Ascending aorta (tissue), 2 donors: Measurements from ENCODE around the gene SLC24A3. TPM values are rescaled to one million over a fixed set of nuclear protein-coding genes. Genes with fewer than 3 reads are reported as not detected.

ENCODE experiments used
- DNase-seq, 2 donors: peaks; one replicate each; pipeline ENCODE4 v3.0.0-alpha.2; 2019; ENCODE audit warnings: low spot score in 2 of 2
- H3K27ac ChIP-seq, 2 donors: fragments of 200-600 bp; sonication (generic); one replicate each; pipeline ENCODE4 v1.5.1; 2016 to 2017; ENCODE audit warnings: mild to moderate bottlenecking in 1 of 2
- H3K27me3 ChIP-seq: fragments of 200-600 bp; sonication (generic); one replicate; pipeline ENCODE4 v1.5.1; 2017
- H3K36me3 ChIP-seq, 2 donors: fragments of 200-600 bp; sonication (generic); one replicate each; pipeline ENCODE4 v1.5.1; 2016
- H3K4me1 ChIP-seq, 2 donors: fragments of 200-600 bp; sonication (generic); one replicate each; pipeline ENCODE4 v1.5.1; 2016 to 2017; ENCODE audit warnings: mild to moderate bottlenecking in 1 of 2
- H3K4me3 ChIP-seq, 2 donors: fragments of 200-600 bp; sonication (generic); one replicate each; pipeline ENCODE4 v1.5.1; 2016 to 2017; ENCODE audit warnings: mild to moderate bottlenecking in 1 of 2
- H3K9me3 ChIP-seq, 2 donors: fragments of 200-600 bp; sonication (generic); one replicate each; pipeline ENCODE4 v1.5.1; 2016
- CTCF ChIP-seq, 3 experiments: fragments of 200-600 bp in 2 of 3; fragments of 450-650 bp in 1 of 3; sonication (generic) in 2 of 3; IDR thresholded peaks; one replicate each; pipeline ENCODE4 v1.5.1; 2016 to 2019; ENCODE audit warnings: antibody characterized with exemption in 3 of 3, mild to moderate bottlenecking in 1 of 3, moderate library complexity in 1 of 3
- intact Hi-C: fragments of 100-400 bp; cut with DNase I; formaldehyde crosslinking; loops from one replicate; pipeline ENCODE4 v1.15.1; 2023
- total RNA-seq: library from RNA; depleted of rRNA; stranded (reverse); fragments of >200 nt; gene quantifications from one replicate; pipeline ENCODE4 v1.1.0, GENCODE V29; 2016

Gene SLC24A3
- total RNA-seq, 1 donor from 2014 or later: 12.9 TPM

- H3K4me1 ChIP-seq: peaks cover 24 to 70% of the 10 kb centered on the region in 2 donors
- TF ChIP-seq CTCF (IDR thresholded peaks at IDR 0.05): peak in 1 of 3 experiments; percentile 17
- H3K9me3 ChIP-seq: no peaks in the 10 kb centered on the region
- no peak overlapping the region for H3K4me3 ChIP-seq
- intact Hi-C loops: loop anchor here (10.0 kb wide), 1 partner anchor 989 kb away; the partner anchor contains the start of gene SEC23B
- H3K36me3 ChIP-seq: no peaks in the 10 kb centered on the region
- H3K27ac ChIP-seq: peak overlapping the region; percentile 82 to 84
- DNase-seq: peak in 1 of 2 donors; percentile 68
- H3K27me3 ChIP-seq: no peaks in the 10 kb centered on the region
Measured at GRCh38 chr20:19493794-19494495, 281.5 kb downstream of the SLC24A3 start.

- intact Hi-C loops: loop anchor here (2.0 to 10.0 kb wide), 3 partner anchors 56 to 991 kb away; partner anchors contain the start of genes SEC23B and SLC24A3
- H3K4me1 ChIP-seq: peaks cover 24 to 61% of the 10 kb centered on the region in 2 donors
- no peak for DNase-seq
- no peaks in the 10 kb centered on the region for H3K9me3 ChIP-seq
- no peak for TF ChIP-seq CTCF (IDR thresholded peaks at IDR 0.05)
- no peak overlapping the region for H3K4me3 ChIP-seq
- H3K27ac ChIP-seq: peak overlapping the region; percentile 82 to 84
- H3K36me3 ChIP-seq: no peaks in the 10 kb centered on the region
- no peaks in the 10 kb centered on the region for H3K27me3 ChIP-seq
Measured at GRCh38 chr20:19495905-19496703, 283.7 kb downstream of the SLC24A3 start.

- Histone ChIP-seq H3K4me3 (no peak overlapping the region), H3K4me1 (peaks cover 24 to 56% of the 10 kb centered on the region in 2 donors), H3K9me3 (no peaks in the 10 kb centered on the region), H3K36me3 (no peaks in the 10 kb centered on the region), H3K27me3 (no peaks in the 10 kb centered on the region), H3K27ac (peak overlapping the region; percentile 82 to 84)
- DNase-seq: peak in 1 of 2 donors; percentile 72
- intact Hi-C loops: loop anchor here (2.0 to 10.0 kb wide), 3 partner anchors 55 to 992 kb away; partner anchors contain the start of genes SEC23B and SLC24A3
- TF ChIP-seq CTCF (IDR thresholded peaks at IDR 0.05): no peak
Measured at GRCh38 chr20:19497064-19497463, 284.6 kb downstream of the SLC24A3 start.

- Histone ChIP-seq H3K9me3 (no peaks in the 10 kb centered on the region), H3K27me3 (no peaks in the 10 kb centered on the region), H3K4me1 (peaks cover 23 to 42% of the 10 kb centered on the region in 2 donors), H3K27ac (no peak overlapping the region), H3K36me3 (no peaks in the 10 kb centered on the region), H3K4me3 (no peak overlapping the region)
- no peak for DNase-seq
- no peak for TF ChIP-seq CTCF (IDR thresholded peaks at IDR 0.05)
- intact Hi-C loops: loop anchor here (5.0 to 10.0 kb wide), 2 partner anchors 54 to 994 kb away; partner anchors contain the start of gene SEC23B
Measured at GRCh38 chr20:19498756-19499155, 286.3 kb downstream of the SLC24A3 start.

- Histone ChIP-seq H3K27me3 (no peaks in the 10 kb centered on the region), H3K4me3 (no peak overlapping the region), H3K4me1 (peaks cover under 1 to 15% of the 10 kb centered on the region in 2 donors), H3K36me3 (no peaks in the 10 kb centered on the region), H3K9me3 (no peaks in the 10 kb centered on the region), H3K27ac (no peak overlapping the region)
- intact Hi-C loops: no loop called here
- DNase-seq: no peak
- no peak for TF ChIP-seq CTCF (IDR thresholded peaks at IDR 0.05)
Measured at GRCh38 chr20:19501476-19502115, 289.2 kb downstream of the SLC24A3 start.
